Measurements from ENCODE around the gene EFNA5. TPM values are rescaled to one million over a fixed set of nuclear protein-coding genes. Genes with fewer than 3 reads are reported as not detected.

Gene EFNA5
- total and polyA plus RNA-seq, 2 donors from 2014 or later: 5.9 to 54.4 TPM

DNA sequence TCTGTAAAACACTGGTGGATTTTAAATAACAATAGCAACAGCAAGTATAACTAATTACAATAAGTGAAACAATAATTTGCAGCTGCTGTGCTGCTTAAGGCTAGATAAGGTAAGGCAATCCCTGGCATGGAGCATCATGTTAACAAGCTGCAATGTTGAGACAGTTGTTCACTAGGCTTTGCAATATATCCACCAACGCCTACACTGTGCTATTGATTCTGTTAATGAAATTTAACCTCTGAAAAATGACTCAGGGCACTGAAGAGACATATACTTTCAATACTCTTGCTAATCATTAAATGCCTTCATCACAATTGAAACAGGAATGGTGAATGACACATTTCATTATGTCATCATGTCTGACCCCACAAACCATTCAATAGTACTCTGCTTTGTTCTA lies 255.0 kb downstream of the EFNA5 start:
- Histone ChIP-seq H3K9ac (ENCODE audit: low read length in 3 of 3) (no peak overlapping the region), H3K4me3 (ENCODE audit: low read length in 3 of 3) (no peak overlapping the region), H3K27me3 (ENCODE audit: control insufficient read depth, insufficient read depth, low read length) (no peaks in the 10 kb centered on the region), H3K4me1 (ENCODE audit: control insufficient read depth in 2 of 3, insufficient read depth in 2 of 3, low read depth in 1 of 3, low read length in 3 of 3) (peaks cover 0 to 10% (median 0%) of the 10 kb centered on the region in 3 donors), H3K27ac (ENCODE audit: low read depth in 2 of 2, low read length in 2 of 2) (no peak overlapping the region), H3K9me3 (ENCODE audit: control insufficient read depth in 2 of 3, insufficient read depth in 1 of 3, low read length in 3 of 3) (no peaks in the 10 kb centered on the region), H3K36me3 (ENCODE audit: control insufficient read depth in 2 of 3, insufficient read depth in 3 of 3, low read length in 3 of 3) (no peaks in the 10 kb centered on the region)
- no peak for TF ChIP-seq CTCF (IDR thresholded peaks at IDR 0.05; ENCODE audit: borderline replicate concordance, extremely low read depth, insufficient read depth)
- FAIRE-seq (no peak), DNase-seq (no peak)
- intact Hi-C loops (cut with DNase I): no loop called here

DNA sequence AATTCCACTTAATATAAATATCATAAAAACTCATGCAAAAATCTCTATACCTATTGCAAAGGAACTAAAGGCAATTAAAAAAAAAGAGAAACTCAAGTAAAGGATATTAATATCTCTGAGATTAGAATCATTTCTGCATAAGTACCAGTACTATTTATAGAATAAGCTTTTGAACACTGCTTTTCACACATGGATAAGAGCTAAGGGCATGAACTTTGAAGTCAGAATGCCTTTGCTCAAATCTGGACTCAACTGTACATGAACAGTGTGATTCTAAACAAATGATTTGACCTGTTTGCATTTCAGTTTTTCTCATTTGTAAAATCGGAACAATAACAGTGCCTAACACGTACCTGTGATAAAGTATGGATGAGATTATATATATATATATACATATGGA lies 255.9 kb downstream of the EFNA5 start:
- Histone ChIP-seq H3K9me3 (ENCODE audit: control insufficient read depth in 2 of 3, insufficient read depth in 1 of 3, low read length in 3 of 3) (no peaks in the 10 kb centered on the region), H3K4me1 (ENCODE audit: control insufficient read depth in 2 of 3, insufficient read depth in 2 of 3, low read depth in 1 of 3, low read length in 3 of 3) (peaks cover 0 to 10% (median 0%) of the 10 kb centered on the region in 3 donors), H3K9ac (ENCODE audit: low read length in 3 of 3) (no peak overlapping the region), H3K36me3 (ENCODE audit: control insufficient read depth in 2 of 3, insufficient read depth in 3 of 3, low read length in 3 of 3) (no peaks in the 10 kb centered on the region), H3K27me3 (ENCODE audit: control insufficient read depth, insufficient read depth, low read length) (no peaks in the 10 kb centered on the region), H3K27ac (ENCODE audit: low read depth in 2 of 2, low read length in 2 of 2) (no peak overlapping the region), H3K4me3 (ENCODE audit: low read length in 3 of 3) (no peak overlapping the region)
- DNase-seq: no peak
- no peak for FAIRE-seq
- TF ChIP-seq CTCF (IDR thresholded peaks at IDR 0.05; ENCODE audit: borderline replicate concordance, extremely low read depth, insufficient read depth): no peak
- intact Hi-C loops (cut with DNase I): no loop called here

GRCh38 chr5:107413754-107414153 lies 257.0 kb downstream of the EFNA5 start:
- DNase-seq (no peak), FAIRE-seq (no peak)
- no peak overlapping the region for H3K4me3 ChIP-seq (ENCODE audit: low read length in 3 of 3)
- no peaks in the 10 kb centered on the region for H3K36me3 ChIP-seq (ENCODE audit: control insufficient read depth in 2 of 3, insufficient read depth in 3 of 3, low read length in 3 of 3)
- peaks cover 0 to 10% (median 0%) of the 10 kb centered on the region in 3 donors for H3K4me1 ChIP-seq (ENCODE audit: control insufficient read depth in 2 of 3, insufficient read depth in 2 of 3, low read depth in 1 of 3, low read length in 3 of 3)
- TF ChIP-seq CTCF (IDR thresholded peaks at IDR 0.05; ENCODE audit: borderline replicate concordance, extremely low read depth, insufficient read depth): no peak
- H3K27me3 ChIP-seq (ENCODE audit: control insufficient read depth, insufficient read depth, low read length): no peaks in the 10 kb centered on the region
- H3K27ac ChIP-seq (ENCODE audit: low read depth in 2 of 2, low read length in 2 of 2): no peak overlapping the region
- no peaks in the 10 kb centered on the region for H3K9me3 ChIP-seq (ENCODE audit: control insufficient read depth in 2 of 3, insufficient read depth in 1 of 3, low read length in 3 of 3)
- intact Hi-C loops (cut with DNase I): no loop called here
- H3K9ac ChIP-seq (ENCODE audit: low read length in 3 of 3): no peak overlapping the region

DNA sequence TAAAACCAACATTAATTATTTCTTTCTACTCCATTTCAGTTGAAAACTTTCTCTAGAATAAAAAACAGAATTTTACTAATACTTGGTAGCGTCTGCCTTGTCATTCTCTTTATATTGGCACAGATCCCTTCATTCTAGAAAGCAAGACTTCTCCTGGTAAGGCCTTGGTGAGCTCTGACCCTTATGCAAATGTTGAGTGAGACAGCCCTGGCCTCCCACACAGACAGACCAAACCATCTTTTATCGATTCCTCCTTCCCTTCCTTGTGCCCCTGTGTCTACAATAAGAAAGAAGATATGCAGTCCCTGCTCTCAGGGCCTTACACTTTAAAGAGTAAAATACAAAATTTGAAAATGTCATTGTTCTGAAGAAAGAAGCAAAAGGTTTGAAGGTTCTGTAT lies 262.2 kb downstream of the EFNA5 start:
- no peaks in the 10 kb centered on the region for H3K9me3 ChIP-seq (ENCODE audit: control insufficient read depth in 2 of 3, insufficient read depth in 1 of 3, low read length in 3 of 3)
- no peaks in the 10 kb centered on the region for H3K27me3 ChIP-seq (ENCODE audit: control insufficient read depth, insufficient read depth, low read length)
- intact Hi-C loops (cut with DNase I): no loop called here
- H3K4me3 ChIP-seq (ENCODE audit: low read length in 3 of 3): no peak overlapping the region
- FAIRE-seq (no peak), DNase-seq (no peak)
- no peak for TF ChIP-seq CTCF (IDR thresholded peaks at IDR 0.05; ENCODE audit: borderline replicate concordance, extremely low read depth, insufficient read depth)
- H3K36me3 ChIP-seq (ENCODE audit: control insufficient read depth in 2 of 3, insufficient read depth in 3 of 3, low read length in 3 of 3): no peaks in the 10 kb centered on the region
- no peak overlapping the region for H3K27ac ChIP-seq (ENCODE audit: low read depth in 2 of 2, low read length in 2 of 2)
- no peak overlapping the region for H3K9ac ChIP-seq (ENCODE audit: low read length in 3 of 3)
- H3K4me1 ChIP-seq (ENCODE audit: control insufficient read depth in 2 of 3, insufficient read depth in 2 of 3, low read depth in 1 of 3, low read length in 3 of 3): no peaks in the 10 kb centered on the region

All from kidney (tissue), 14 donors.